SW 1271 (cell line): ENCODE results near the gene PHF11.

Source experiments
- DNase-seq, 2 experiments: peaks; one replicate each; lab custom pipeline; 2025; lab: John Stamatoyannopoulos, UW

Gene PHF11

DNA sequence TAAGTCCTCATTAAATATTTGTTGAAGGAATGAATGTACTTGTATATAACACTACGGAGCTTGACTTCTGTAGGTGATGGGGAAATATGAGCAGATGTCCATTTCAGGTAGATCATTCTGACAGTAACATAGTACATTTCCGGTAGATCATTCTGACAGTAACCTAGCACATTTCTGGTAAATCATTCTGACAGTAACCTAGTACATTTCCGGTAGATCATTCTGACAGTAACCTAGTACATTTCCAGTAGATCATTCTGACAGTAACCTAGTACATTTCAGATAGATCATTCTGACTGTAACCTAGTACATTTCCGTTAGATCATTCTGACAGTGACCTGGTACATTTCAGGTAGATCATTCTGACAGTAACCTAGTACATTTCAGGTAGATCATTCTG lies 2.5 kb downstream of the PHF11 start:
- no peak for DNase-seq

GRCh38 chr13:49499889-49500660 lies 4.3 kb downstream of the PHF11 start:
- DNase-seq = no peak

- DNase-seq = no peak
Measured at GRCh38 chr13:49502954-49503353, 7.2 kb downstream of the PHF11 start.

DNA sequence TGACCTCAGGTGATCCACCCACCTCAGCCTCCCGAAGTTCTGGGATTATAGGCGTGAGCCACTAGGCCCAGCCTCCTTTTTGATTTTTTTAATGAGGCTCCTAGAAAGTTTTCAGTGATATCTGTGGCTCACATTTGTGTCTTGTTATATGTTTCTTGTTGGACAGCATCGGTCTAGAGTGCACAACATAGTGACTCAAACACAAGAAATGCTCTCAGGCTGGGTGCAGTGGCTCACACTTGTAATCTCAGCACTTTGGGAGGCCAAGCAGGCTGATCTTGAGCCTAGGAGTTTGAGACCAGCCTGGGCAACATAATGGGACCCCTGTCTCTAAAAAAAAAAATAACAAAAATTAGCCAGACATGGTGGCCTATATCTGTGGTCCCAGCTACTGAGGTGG lies 8.2 kb downstream of the PHF11 start:
- no peak for DNase-seq

DNA sequence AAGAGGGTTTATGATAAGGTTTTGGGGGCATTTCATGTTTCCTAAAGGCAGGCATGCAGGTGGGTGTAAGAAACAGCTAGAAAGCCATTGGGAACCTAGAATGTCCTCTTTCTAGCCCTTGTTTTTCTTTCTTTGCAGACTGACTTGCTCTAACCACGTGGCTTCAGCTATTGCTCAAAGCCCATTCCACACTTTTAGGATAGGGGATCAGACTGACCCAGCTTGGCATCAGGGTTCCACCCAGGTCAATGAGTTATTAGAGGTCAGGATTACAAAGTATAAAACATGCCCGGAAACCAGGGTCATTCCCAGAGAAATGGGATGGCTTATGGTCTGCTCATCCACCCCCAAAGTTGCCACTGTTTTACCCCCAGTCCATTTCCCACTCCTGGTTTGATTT lies 16.8 kb downstream of the PHF11 start:
- no peak for DNase-seq

DNA sequence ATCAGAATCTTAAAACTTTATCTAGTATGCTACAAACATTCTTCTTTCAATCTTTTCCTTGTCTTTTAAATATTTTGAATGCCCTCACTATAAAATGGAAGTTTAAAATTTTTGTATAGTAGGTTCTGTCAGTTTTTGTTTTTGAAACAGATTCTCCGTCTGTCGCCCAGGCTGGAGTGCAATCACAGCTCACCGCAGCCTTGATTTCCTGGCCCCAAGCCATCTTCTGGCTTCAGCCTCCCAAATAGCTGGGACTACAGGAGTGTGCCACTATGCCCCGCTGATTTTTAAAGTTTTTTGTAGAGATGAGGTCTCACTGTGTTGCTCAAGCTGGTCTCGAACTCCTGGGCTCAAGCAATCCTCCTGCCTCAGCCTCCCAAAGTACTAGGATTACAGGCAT lies 20.7 kb downstream of the PHF11 start:
- DNase-seq = no peak

DNA sequence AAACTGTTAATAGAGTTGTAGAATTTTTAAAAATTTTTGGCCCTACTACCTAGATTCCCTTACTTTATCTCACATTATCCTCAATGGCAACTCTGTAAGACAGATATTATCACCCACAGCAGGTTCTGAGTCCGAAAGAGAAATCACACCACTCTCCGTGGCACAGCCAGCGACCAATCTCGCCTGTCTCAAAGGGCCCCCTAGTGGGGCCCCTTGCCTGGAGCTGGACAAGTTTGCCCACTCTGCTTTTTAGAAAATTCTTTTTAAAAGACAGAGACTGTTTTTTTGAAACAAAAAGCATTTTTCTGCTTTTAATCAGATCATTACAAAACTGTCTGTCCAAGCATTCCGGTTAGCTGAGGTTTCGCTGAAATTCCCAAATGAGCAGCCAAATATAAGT lies 21.7 kb downstream of the PHF11 start:
- DNase-seq = no peak

- DNase-seq = no peak
Measured at GRCh38 chr13:49521224-49521623, 25.5 kb downstream of the PHF11 start.

- DNase-seq = no peak
Measured at GRCh38 chr13:49524740-49525501, 29.2 kb downstream of the PHF11 start.

DNA sequence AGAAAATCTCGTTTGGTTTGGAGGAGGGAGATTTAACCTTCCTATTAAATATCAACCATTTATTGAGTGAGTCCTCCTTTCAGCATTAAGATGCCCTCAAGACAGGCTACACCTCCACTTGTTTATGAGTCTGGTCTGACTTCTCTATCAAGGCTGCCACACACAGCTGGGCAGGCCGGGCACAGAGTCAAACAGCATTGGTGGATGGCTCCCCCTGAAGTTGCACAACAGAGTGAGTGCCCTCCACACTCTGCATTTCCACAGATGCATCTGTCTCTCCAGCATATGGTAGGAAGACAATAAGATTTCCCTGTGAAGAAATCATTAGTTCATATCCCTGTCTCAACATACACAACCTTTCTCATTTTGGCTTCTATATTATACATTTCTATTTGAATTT lies 31.4 kb downstream of the PHF11 start:
- no peak for DNase-seq

DNA sequence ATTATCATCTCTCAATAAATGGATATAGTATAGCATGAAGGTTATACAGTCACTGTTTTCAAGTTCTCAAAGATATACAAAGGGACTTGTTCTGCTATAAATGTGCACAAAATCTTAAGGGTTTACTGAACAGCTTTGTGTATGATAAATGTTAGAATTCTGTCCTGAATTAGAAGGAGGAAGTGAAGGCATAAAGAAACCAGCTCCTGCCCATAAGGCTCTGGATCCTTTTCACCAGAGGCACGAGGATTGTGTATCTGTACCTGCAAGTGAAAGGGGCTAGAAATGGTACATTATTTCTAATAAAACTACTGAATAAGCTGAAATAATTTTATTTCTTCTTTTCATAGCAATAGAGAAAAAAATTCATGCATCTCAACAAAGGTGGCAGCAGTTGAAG lies 32.4 kb downstream of the PHF11 start:
- no peak for DNase-seq

DNA sequence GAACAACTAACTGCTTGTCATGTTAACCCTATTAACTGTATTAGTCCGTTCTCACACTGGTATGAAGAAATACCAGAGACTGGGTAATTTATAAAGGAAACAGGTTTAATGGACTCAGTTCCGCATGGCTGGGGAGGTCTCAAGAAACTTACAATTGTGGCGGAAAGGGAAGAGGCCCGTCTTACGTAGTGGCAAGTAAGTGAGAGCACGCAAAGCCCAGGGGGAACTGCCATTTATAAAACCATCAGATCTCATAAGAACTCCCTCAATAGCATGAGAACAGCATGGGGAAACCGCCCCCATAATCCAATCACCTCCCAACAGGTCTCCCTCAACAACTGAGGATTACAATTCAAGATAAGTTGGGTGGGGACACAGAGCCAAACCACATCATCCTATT lies 34.7 kb downstream of the PHF11 start:
- no peak for DNase-seq

DNA sequence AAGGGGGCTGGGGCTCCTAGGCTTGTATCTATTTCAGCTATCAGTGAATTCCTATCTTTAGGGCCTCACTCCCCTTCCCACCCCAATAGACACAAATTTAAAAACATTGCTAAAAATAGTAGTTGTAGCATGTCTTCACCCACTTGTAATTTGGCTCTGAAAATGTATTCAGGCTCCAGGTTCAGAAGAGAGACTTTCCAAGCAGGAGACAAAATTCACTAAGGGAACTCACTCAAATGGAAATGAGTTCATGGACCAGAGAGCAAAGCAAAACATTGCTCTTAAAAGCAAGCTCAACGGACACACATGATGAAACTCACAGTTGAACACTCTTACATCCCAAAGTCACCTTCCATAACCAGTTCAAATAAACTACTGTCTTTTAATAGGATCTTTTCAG lies 36.8 kb downstream of the PHF11 start:
- no peak for DNase-seq

DNA sequence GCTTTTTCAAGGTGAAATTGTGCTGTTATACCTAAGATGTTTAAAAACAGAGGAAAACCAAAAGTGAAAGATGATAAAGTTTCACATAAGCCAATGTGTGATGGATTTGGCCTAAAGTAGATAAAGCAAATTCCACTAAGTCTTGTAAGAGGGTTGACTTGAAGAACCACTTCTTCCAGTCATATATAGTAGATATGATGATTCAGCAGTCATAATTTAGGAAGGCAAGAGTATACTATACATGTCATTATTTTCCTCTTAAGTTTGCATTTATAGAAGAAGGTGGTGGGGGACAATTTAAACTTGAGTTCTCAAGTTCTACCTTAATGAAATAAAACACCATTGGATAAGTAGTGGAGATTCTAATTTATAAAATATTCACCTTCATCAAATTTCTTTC lies 37.3 kb downstream of the PHF11 start:
- DNase-seq = no peak

DNA sequence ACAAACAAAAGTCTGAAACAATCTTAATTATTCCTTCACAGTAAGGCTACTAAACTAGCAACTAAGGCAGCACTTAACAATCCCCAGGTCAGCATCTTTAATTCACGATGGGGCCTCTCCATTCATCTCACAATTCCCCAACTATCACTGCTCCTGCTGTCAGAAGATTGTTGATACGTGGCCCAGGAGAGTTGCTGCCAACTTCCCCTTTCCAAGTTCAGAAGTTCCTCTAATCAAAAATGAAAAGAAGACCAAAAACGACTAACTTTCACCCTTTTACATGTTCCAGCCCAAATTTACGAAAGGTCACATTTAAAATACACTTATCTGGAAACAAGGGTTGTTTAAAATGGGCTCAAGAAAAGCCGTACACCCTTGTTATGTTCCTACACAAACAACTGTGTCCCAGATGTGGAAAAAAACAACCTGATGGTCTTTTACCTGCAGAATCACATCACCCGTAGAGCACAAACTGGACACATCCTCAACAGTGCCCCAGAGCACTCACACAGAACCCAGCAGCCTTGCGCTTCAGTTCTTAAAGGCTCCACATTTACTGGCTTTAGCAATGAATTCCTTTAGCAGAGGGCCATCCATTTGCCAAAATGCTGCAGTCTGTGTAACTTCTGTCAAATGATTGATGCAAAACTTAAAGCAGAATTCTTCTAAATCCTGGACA lies 38.0 kb downstream of the PHF11 start:
- DNase-seq = no peak

GRCh38 chr13:49536144-49536873 lies 40.6 kb downstream of the PHF11 start:
- DNase-seq = no peak

GRCh38 chr13:49538404-49538803 lies 42.7 kb downstream of the PHF11 start:
- no peak for DNase-seq

DNA sequence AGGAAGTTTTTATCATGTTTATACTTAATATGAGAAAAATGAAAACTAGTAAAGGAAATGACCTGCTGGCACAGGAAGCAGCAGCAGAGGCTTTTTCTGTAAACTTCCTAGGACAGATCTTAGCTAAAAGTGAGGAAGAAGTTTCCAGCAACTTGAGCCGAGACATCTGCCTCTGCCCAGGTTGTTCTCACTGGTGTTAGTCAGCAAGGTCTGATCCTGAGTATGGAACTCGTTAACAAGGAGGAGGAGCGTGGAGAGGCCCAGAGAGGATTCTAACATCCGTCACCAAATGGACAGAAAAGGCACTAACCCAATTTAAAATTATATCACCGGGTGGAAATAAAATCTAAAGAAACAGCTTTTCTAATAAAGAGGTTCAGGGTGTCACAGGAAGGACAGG lies 43.6 kb downstream of the PHF11 start:
- no peak for DNase-seq

DNA sequence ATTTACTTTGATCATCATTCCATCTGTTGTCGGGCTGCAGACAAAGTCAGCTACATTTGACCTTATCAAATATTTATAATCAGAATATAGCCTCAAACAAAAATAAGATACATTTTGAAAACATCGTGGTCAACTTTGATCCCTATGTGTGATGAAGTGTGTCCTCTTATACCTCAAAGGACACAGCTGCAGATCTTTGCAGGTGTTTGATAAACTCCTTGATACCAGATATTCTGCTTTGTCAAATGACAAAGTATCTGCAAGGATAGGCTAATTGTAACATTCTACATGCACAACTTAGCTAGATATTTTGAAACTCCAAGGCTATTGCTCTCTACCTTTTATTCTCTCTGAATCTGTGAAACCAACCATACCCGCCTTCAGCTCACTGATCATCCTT lies 44.0 kb downstream of the PHF11 start:
- DNase-seq = no peak

DNA sequence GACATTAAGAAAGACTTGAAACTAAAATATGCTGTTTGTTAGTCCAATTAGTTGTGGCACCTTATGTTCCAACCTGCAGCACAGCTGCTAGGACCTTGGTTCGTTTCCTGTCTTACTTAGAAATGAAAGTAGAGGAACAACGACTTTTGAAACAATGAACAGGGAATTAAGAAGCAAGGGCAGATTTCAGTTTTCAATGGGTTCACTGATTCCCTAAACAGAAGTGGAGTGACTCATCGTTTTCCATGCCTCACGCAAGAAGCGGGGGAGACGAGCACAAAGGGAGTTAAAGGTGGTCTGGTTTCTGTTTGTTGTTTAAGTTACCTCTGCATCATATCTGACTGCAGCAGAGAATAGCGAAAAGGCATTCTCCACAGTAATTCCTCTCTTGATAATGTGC lies 44.8 kb downstream of the PHF11 start:
- no peak for DNase-seq

DNA sequence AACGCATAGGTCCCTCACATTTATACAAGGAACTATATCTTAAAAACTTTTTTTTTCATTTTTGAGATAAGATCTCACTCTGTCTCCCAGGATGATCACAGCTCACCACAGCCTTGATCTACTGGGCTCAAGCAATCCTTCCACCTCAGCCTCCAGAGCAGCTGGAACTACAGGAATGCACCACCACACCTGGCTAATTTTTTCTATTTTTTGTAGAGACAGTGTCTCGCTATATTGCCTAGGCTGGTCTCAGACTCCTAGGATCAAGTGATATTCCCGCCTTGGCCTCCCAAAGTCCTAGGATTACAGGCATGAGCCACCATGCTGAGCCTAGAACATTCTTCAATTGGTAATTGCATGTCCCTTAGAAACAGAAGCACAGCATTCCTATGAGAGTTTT lies 47.9 kb downstream of the PHF11 start:
- no peak for DNase-seq

DNA sequence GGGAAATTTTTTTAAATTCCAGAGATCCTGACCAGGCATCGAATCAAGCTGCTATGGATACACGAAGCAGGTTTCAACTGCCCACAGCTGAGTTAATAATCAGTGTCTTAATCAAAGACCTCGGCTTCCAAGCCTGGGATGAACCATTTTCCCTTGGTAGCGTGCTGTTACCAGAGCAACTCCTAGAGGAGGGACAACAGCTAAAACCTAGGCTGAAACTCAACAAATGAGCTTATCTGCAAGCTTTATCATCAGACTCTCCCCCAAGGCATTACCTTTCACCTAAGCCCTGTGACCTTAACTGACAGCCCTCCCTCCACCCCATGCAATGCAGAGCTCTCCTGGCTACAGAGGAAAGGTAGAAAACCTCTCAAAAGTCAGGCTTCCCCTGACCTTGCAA lies 49.9 kb downstream of the PHF11 start:
- no peak for DNase-seq
